Natural killer cell (primary cell): ENCODE results near the gene STMN3. TPM values are rescaled to one million over a fixed set of nuclear protein-coding genes. Genes with fewer than 3 reads are reported as not detected.
A peak's percentile ranks its signal among the peaks of the same experiment; 100 is the strongest.
"Not testable (repeated sequence)": the region's sequence is repeated elsewhere in the genome, so short reads cannot be mapped to it uniquely, and the experiment has no call there.

Source experiments
- ATAC-seq, 3 donors: fragments of 150-1000 bp in 2 of 3; fragments of 200-7000 bp in 1 of 3; cut with Tn5 transposase; 1 replicate in 1 of 3; 2 replicates in 2 of 3; pipeline ENCODE4 v1.10.0; 2021; ENCODE audit warnings: mild to moderate bottlenecking in 2 of 3, moderate library complexity in 2 of 3
- DNase-seq, 2 donors: peaks; one replicate each; pipeline versions ENCODE4 v3.0.0 to v3.0.0-alpha.2; 2013 to 2021; ENCODE audit warnings: mixed read lengths in 1 of 2
- H3K27ac ChIP-seq: one replicate; pipeline ENCODE4 v1.5.1; 2013; ENCODE audit warnings: mild to moderate bottlenecking, low read length
- H3K27me3 ChIP-seq: one replicate; pipeline ENCODE4 v1.6.1; 2013; ENCODE audit warnings: low read length; ENCODE audit not compliant: control insufficient read depth, insufficient read depth
- H3K36me3 ChIP-seq: one replicate; pipeline ENCODE4 v1.6.1; 2013; ENCODE audit warnings: low read length; ENCODE audit not compliant: control insufficient read depth, insufficient read depth
- H3K4me1 ChIP-seq: one replicate; pipeline ENCODE4 v1.6.1; 2013; ENCODE audit warnings: low read length; ENCODE audit not compliant: control insufficient read depth, insufficient read depth
- H3K4me3 ChIP-seq: one replicate; pipeline ENCODE4 v1.5.1; 2013; ENCODE audit warnings: low read length
- H3K9me3 ChIP-seq: one replicate; pipeline ENCODE4 v1.6.1; 2013; ENCODE audit warnings: low read length; ENCODE audit not compliant: control insufficient read depth, insufficient read depth
- H3K27ac Mint-ChIP-seq, 2 donors: one replicate each; pipeline ENCODE4 v1.8.0; 2022; ENCODE audit warnings: mild to moderate bottlenecking in 2 of 2, mixed read lengths in 2 of 2, moderate library complexity in 1 of 2
- H3K27me3 Mint-ChIP-seq, 2 donors: one replicate each; pipeline ENCODE4 v1.8.0; 2022; ENCODE audit warnings: low read depth in 2 of 2, mixed read lengths in 2 of 2
- H3K36me3 Mint-ChIP-seq: one replicate; pipeline ENCODE4 v1.8.0; 2022; ENCODE audit warnings: mixed read lengths
- H3K4me1 Mint-ChIP-seq, 2 donors: one replicate each; pipeline ENCODE4 v1.8.0; 2022; ENCODE audit warnings: mixed read lengths in 2 of 2
- H3K4me3 Mint-ChIP-seq: one replicate; pipeline ENCODE4 v1.8.0; 2022; ENCODE audit warnings: mild to moderate bottlenecking, moderate library complexity, mixed read lengths
- H3K9me3 Mint-ChIP-seq, 2 donors: one replicate each; pipeline ENCODE4 v1.8.0; 2022; ENCODE audit warnings: mixed read lengths in 2 of 2
- WGBS: methylation state at CpG from one replicate; pipeline ENCODE4 v1.1.7; 2013; ENCODE audit warnings: missing lambda C conversion rate; ENCODE audit not compliant: insufficient coverage; 5-methylcytosine and 5-hydroxymethylcytosine counted together
- intact Hi-C: fragments of 100-400 bp; cut with micrococcal nuclease; formaldehyde crosslinking; loops from one replicate; pipeline ENCODE4 v1.14.2; 2022
- total RNA-seq, 4 donors: library from RNA; stranded (reverse); fragments of 120-200 nt in 1 of 4; gene quantifications; one replicate each; pipeline versions ENCODE4 v1.2.3 to v1.2.4, GENCODE V29; 2013 to 2022
- TF ChIP-seq, protein P1 (sequence below): fragments of 200-600 bp; IDR thresholded peaks from one replicate; pipeline ENCODE4 v1.8.0; 2022; ENCODE audit warnings: antibody characterized with exemption

Gene STMN3
- total RNA-seq, 3 donors from 2014 or later (not counting 1 experiment from before 2014, with no cell fraction given) = 6.7 to 12.9 (median 8.3) TPM

DNA sequence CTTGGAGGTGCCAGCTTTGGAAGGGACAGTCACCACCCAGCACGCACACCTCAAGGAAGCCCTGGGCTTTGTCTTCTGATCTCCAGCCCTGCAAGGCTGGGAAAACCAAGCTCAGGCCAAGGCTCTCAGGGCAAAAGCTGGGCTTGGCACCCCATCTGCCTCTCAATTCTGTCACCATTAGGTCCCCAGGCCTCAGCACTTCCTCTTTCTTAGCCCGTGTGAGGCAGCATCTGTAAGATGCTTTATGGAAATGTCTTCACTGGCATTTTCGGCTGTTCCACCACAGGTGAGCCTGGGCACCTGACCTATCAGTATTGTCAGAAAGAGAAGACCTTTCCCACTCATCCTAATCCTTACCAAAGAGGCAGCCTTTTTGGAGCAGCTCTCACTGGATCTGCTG lies 50.9 kb downstream of the STMN3 start:
- intact Hi-C loops = no loop called here

DNA sequence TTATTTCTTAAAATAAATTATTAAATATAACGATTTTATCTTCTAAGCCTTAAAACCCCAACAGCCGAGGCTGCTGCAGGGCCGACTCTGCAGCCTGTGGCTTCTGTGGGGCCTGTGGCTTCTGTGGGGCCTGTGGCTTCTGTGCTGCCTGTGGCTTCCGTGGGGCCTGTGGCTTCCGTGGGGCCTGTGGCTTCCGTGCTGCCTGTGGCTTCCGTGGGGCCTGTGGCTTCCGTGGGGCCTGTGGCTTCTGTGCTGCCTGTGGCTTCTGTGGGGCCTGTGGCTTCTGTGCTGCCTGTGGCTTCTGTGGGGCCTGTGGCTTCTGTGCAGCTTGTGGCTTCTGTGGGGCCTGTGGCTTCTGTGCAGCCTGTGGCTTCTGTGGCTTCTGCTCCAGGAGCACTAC lies 51.5 kb downstream of the STMN3 start:
- H3K27me3 Mint-ChIP-seq, H3K9me3 ChIP-seq, H3K27me3 ChIP-seq, H3K9me3 Mint-ChIP-seq, H3K4me3 Mint-ChIP-seq, H3K4me1 ChIP-seq, H3K4me3 ChIP-seq, intact Hi-C loops, H3K27ac Mint-ChIP-seq, H3K36me3 Mint-ChIP-seq, ATAC-seq: not testable (repeated sequence)
- H3K4me1 Mint-ChIP-seq = peaks cover 8 to 11% of the 10 kb centered on the region in 2 donors
- Histone ChIP-seq H3K27ac (peak overlapping the region; percentile 15), H3K36me3 (peaks cover 23% of the 10 kb centered on the region)
- WGBS = 6% methylated on average over 7 of the region's 8 CpGs
- peak in 1 of 2 donors; percentile 39 for DNase-seq

More for the DNA sequence above, 50.9 kb downstream of the STMN3 start:
- H3K4me1 Mint-ChIP-seq = peaks cover 11 to 14% of the 10 kb centered on the region in 2 donors
- TF ChIP-seq, protein P1, sequence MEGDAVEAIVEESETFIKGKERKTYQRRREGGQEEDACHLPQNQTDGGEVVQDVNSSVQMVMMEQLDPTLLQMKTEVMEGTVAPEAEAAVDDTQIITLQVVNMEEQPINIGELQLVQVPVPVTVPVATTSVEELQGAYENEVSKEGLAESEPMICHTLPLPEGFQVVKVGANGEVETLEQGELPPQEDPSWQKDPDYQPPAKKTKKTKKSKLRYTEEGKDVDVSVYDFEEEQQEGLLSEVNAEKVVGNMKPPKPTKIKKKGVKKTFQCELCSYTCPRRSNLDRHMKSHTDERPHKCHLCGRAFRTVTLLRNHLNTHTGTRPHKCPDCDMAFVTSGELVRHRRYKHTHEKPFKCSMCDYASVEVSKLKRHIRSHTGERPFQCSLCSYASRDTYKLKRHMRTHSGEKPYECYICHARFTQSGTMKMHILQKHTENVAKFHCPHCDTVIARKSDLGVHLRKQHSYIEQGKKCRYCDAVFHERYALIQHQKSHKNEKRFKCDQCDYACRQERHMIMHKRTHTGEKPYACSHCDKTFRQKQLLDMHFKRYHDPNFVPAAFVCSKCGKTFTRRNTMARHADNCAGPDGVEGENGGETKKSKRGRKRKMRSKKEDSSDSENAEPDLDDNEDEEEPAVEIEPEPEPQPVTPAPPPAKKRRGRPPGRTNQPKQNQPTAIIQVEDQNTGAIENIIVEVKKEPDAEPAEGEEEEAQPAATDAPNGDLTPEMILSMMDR = no peak
- no peaks in the 10 kb centered on the region for H3K4me1 ChIP-seq
- H3K4me3 Mint-ChIP-seq = no peak overlapping the region
- no peak for ATAC-seq
- WGBS = 70% methylated on average over 3 of the region's 3 CpGs
- H3K27me3 ChIP-seq = no peaks in the 10 kb centered on the region
- H3K36me3 ChIP-seq = peaks cover 21% of the 10 kb centered on the region
- no peak overlapping the region for H3K27ac ChIP-seq
- H3K27ac Mint-ChIP-seq = peak overlapping the region; percentile 24 to 50
- H3K9me3 ChIP-seq = peaks cover 9% of the 10 kb centered on the region
- H3K4me3 ChIP-seq = no peak overlapping the region
- H3K36me3 Mint-ChIP-seq = no peaks in the 10 kb centered on the region
- H3K9me3 Mint-ChIP-seq = no peaks in the 10 kb centered on the region
- DNase-seq = no peak
- H3K27me3 Mint-ChIP-seq = no peaks in the 10 kb centered on the region

DNA sequence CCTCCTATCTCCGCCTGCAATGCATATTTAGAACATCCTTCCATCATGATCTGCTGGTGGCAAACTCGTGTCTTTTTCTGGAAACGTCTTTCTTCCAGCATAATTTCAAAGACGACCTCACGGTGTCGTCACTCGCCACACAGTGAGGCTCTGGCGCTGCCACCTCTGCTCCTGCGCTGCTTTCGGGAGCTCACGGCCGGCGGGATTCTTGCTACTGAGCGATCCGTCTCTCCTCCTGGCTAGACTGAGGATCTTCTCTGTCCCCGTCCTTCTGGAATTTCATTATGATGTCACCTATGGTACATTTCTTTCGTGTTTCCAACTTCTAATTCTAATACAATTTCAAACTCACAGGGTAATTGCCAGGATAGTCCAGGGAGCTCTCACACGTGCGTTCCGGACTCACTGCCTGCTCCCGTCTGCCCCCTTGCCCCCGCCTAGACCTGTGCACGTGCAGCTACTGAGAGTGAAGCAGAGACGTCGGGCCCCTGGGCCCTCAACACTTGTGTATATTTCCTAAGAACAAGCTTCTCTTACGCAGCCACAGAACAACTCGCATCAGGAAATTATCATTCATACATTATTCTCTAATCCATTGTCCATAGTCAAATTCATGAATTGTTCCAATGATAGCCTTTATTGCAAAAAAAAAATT lies 53.7 kb downstream of the STMN3 start:
- intact Hi-C loops = no loop called here
- Histone ChIP-seq H3K27me3 (no peaks in the 10 kb centered on the region), H3K27ac (no peak overlapping the region), H3K9me3 (peaks cover 9% of the 10 kb centered on the region), H3K4me1 (no peaks in the 10 kb centered on the region), H3K36me3 (peaks cover 29% of the 10 kb centered on the region), H3K4me3 (no peak overlapping the region)
- DNase-seq (no peak), ATAC-seq (no peak)
- Mint-ChIP-seq H3K27ac (no peak overlapping the region), H3K9me3 (no peaks in the 10 kb centered on the region), H3K4me3 (no peak overlapping the region), H3K4me1 (peaks cover 7 to 11% of the 10 kb centered on the region in 2 donors), H3K36me3 (no peaks in the 10 kb centered on the region), H3K27me3 (no peaks in the 10 kb centered on the region)
- 98% methylated on average over 27 of the region's 27 CpGs for WGBS
- TF ChIP-seq, protein P1 = no peak

DNA sequence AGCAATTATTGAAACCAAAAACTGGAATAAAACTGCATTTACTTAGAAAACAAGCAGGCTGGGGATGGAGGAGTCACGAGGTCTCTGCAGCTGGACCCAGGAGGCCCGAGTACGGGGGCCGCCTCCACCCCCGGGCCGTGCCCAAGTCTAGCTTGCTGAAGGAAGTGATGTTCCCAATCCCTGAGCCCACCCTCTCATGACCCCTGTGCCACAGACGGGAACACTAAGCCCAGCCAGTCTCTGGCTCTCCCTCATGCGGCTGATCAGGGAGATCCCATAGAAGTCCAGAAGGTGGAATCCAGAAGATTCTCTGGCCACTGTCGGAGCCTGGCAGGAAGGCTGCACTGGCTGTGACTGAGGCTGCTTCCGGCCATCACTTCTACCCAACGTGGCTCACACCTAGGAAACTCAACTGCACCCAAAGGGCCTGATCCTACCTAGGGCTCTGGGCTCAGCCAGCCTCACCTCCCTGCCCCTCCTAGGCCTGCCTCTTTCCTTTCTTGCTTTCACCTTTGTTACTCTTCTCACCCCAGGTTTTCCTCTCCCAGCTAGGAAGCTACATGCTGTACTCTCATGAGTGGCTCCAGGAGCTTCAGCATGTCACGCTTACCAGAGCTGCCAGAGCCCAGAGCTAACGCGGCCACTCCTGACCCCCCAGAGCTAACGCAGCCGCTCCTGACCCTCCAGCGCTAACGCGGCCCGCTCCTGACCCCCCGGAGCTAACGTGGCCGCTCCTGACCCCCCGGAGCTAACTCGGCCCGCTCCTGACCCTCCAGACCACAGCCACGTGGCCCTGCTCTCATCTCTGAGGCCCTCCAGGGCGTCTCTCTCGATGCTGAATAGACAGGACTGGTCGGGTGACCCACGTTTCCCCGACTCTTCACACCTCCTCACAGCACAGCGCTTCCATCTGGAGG lies 54.5 kb downstream of the STMN3 start:
- no peak for ATAC-seq
- Mint-ChIP-seq H3K36me3 (no peaks in the 10 kb centered on the region), H3K9me3 (no peaks in the 10 kb centered on the region), H3K27ac (no peak overlapping the region), H3K4me3 (no peak overlapping the region), H3K4me1 (peaks cover 7 to 11% of the 10 kb centered on the region in 2 donors), H3K27me3 (no peaks in the 10 kb centered on the region)
- TF ChIP-seq, protein P1 = no peak
- H3K4me1 ChIP-seq = no peaks in the 10 kb centered on the region
- peaks cover 34% of the 10 kb centered on the region for H3K36me3 ChIP-seq
- no peaks in the 10 kb centered on the region for H3K27me3 ChIP-seq
- DNase-seq = no peak
- H3K4me3 ChIP-seq = no peak overlapping the region
- intact Hi-C loops = no loop called here
- peaks cover 9% of the 10 kb centered on the region for H3K9me3 ChIP-seq
- WGBS = 96% methylated on average over 33 of the region's 33 CpGs
- no peak overlapping the region for H3K27ac ChIP-seq
